DND-41 (cell line): ENCODE results near the gene RPS25.
A peak's percentile ranks its signal among the peaks of the same experiment; 100 is the strongest.

ENCODE experiments used
- ATAC-seq: fragments of 200-7000 bp; cut with Tn5 transposase; 3 replicates; pipeline ENCODE4 v1.9.1; 2021; ENCODE audit warnings: low read depth; ENCODE audit not compliant: insufficient read depth
- DNase-seq: peaks from one replicate; pipeline ENCODE4 v3.0.0-alpha.2; 2020
- H2AFZ ChIP-seq: 2 replicates; pipeline ENCODE4 v1.6.0; 2012; ENCODE audit warnings: low read depth, low read length
- H3K27ac ChIP-seq: 2 replicates; pipeline ENCODE4 v1.5.1; 2012; ENCODE audit warnings: low read length, inconsistent platforms
- H3K27me3 ChIP-seq: fragments of 200-600 bp; sonication (generic); 2 replicates; pipeline ENCODE4 v1.6.0; 2012; ENCODE audit warnings: low read length, mild to moderate bottlenecking, inconsistent platforms; ENCODE audit not compliant: insufficient read depth, poor library complexity
- H3K36me3 ChIP-seq: 2 replicates; pipeline ENCODE4 v1.5.1; 2012; ENCODE audit warnings: low read length, inconsistent platforms; ENCODE audit not compliant: insufficient read depth
- H3K4me1 ChIP-seq: 2 replicates; pipeline ENCODE4 v1.5.1; 2012; ENCODE audit warnings: mild to moderate bottlenecking, low read length; ENCODE audit not compliant: insufficient read depth
- H3K4me2 ChIP-seq: 2 replicates; pipeline ENCODE4 v1.6.0; 2012; ENCODE audit warnings: mild to moderate bottlenecking, moderate library complexity, low read length, inconsistent platforms; ENCODE audit not compliant: insufficient read depth
- H3K4me3 ChIP-seq, 2 experiments: fragments of 200-600 bp in 1 of 2; shearing (Covaris generic) in 1 of 2; 2 replicates each; pipeline ENCODE4 v1.5.1; 2012 to 2016; ENCODE audit warnings: inconsistent platforms in 2 of 2, low read length in 2 of 2, mild to moderate bottlenecking in 2 of 2, low read depth in 1 of 2, moderate library complexity in 1 of 2
- H3K79me2 ChIP-seq: 2 replicates; pipeline ENCODE4 v1.6.0; 2012; ENCODE audit warnings: low read length, inconsistent platforms; ENCODE audit not compliant: insufficient read depth
- H3K9ac ChIP-seq: 2 replicates; pipeline ENCODE4 v1.6.0; 2012; ENCODE audit warnings: low read depth, mild to moderate bottlenecking, inconsistent platforms, low read length, moderate library complexity
- H3K9me3 ChIP-seq: 2 replicates; pipeline ENCODE4 v1.5.1; 2012; ENCODE audit warnings: low read length, moderate library complexity, mild to moderate bottlenecking, inconsistent platforms; ENCODE audit not compliant: insufficient read depth, severe bottlenecking
- H4K20me1 ChIP-seq: 2 replicates; pipeline ENCODE4 v1.6.0; 2012; ENCODE audit warnings: low read length; ENCODE audit not compliant: insufficient read depth
- CTCF ChIP-seq: IDR thresholded peaks from 2 replicates; pipeline ENCODE4 v1.5.1; 2012; ENCODE audit warnings: borderline replicate concordance, low read length, moderate library complexity, mild to moderate bottlenecking; ENCODE audit not compliant: poor library complexity, severe bottlenecking; ENCODE audit errors: extremely low read depth
- EZH2 ChIP-seq: IDR thresholded peaks from 3 replicates; pipeline ENCODE4 v1.6.1; 2012; ENCODE audit warnings: borderline replicate concordance, low read depth, mild to moderate bottlenecking, moderate library complexity, low read length, inconsistent platforms; ENCODE audit not compliant: severe bottlenecking

RPS25 gene

GRCh38 chr11:119056421-119056999 is 38.4 kb upstream of the RPS25 start:
- H3K27ac ChIP-seq = peak overlapping the region; percentile 92
- peak overlapping the region; percentile 93 for H3K4me2 ChIP-seq
- H3K79me2 ChIP-seq = peaks cover 48% of the 10 kb centered on the region
- peak overlapping the region; percentile 70 to 91 for H3K4me3 ChIP-seq
- no peaks in the 10 kb centered on the region for H3K27me3 ChIP-seq
- peaks cover 28% of the 10 kb centered on the region for H3K4me1 ChIP-seq
- H2AFZ ChIP-seq = peak overlapping the region; percentile 79
- H3K9me3 ChIP-seq = no peaks in the 10 kb centered on the region
- peaks cover 42% of the 10 kb centered on the region for H3K36me3 ChIP-seq
- no peak for TF ChIP-seq EZH2
- no peak for TF ChIP-seq CTCF
- DNase-seq (peak; percentile 55), ATAC-seq (peak; percentile 22)
- peaks cover 26% of the 10 kb centered on the region; the same call in 1 of the 2 replicates for H4K20me1 ChIP-seq
- peak overlapping the region; percentile 93 for H3K9ac ChIP-seq

DNA sequence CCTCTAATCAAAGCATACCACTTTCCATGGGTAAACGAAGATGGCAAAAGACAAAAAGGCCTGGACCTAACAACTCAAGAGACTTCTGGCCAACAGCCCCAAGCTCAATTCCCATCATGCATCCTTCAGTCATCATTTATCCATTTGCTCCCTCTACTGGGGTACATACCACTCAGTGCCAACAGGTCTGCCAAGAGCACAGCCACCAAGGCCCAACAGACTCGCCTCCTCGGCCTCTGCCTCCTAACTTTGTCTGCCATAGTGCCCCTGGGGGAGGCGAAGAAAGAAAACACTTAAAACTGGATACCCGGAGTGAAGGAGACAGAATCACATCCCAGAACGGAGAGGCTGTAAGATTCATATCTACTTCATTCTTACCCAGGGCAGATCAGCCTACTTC is 37.8 kb upstream of the RPS25 start:
- peak overlapping the region; percentile 92 for H3K27ac ChIP-seq
- no peak for ATAC-seq

DNA sequence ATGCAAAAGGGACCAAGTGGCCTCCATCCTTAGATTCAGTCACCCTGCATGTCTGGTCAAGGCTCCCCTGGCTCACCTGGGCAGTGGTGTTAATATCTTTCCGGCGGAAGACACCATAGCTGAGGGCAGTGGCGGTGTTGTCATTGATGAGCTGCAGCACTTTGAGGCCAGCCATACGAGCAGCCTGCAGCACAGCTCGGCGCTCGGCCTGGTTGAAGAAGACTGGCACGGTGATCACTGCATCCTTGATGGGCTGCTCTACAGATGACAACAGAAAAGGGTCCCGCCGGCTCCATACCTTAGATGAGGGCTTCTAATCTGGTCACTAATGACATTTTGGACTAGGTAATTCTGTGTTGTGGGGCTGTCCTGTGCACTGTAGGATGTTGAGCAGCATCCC is 36.3 kb upstream of the RPS25 start:
- H3K4me1 ChIP-seq = peaks cover 28% of the 10 kb centered on the region
- no peak for ATAC-seq
- H3K27ac ChIP-seq = no peak overlapping the region
- H3K4me2 ChIP-seq = peak overlapping the region; percentile 93; the same call in 1 of the 2 replicates
- TF ChIP-seq CTCF = no peak
- TF ChIP-seq EZH2 = no peak
- no peaks in the 10 kb centered on the region for H3K27me3 ChIP-seq
- H2AFZ ChIP-seq = no peak overlapping the region
- no peak for DNase-seq
- H3K4me3 ChIP-seq = no peak overlapping the region
- peaks cover 47% of the 10 kb centered on the region for H3K79me2 ChIP-seq
- no peaks in the 10 kb centered on the region for H3K9me3 ChIP-seq
- H3K9ac ChIP-seq = no peak overlapping the region
- H3K36me3 ChIP-seq = peaks cover 63% of the 10 kb centered on the region
- H4K20me1 ChIP-seq = peaks cover 26% of the 10 kb centered on the region; the same call in 1 of the 2 replicates

More for the DNA sequence above, 37.8 kb upstream of the RPS25 start:
- Histone ChIP-seq H4K20me1 (peaks cover 26% of the 10 kb centered on the region; the same call in 1 of the 2 replicates), H3K9me3 (no peaks in the 10 kb centered on the region), H3K79me2 (peaks cover 48% of the 10 kb centered on the region), H3K4me1 (peaks cover 28% of the 10 kb centered on the region), H3K27me3 (no peaks in the 10 kb centered on the region), H2AFZ (peak overlapping the region; percentile 79; the same call in 1 of the 2 replicates), H3K4me2 (peak overlapping the region; percentile 93), H3K4me3 (peak overlapping the region; percentile 70 to 91; a peak in 3 of 4 replicates), H3K9ac (peak overlapping the region; percentile 93), H3K36me3 (peaks cover 48% of the 10 kb centered on the region)
- TF ChIP-seq CTCF (peak; percentile 48), EZH2 (no peak)
- DNase-seq = peak; percentile 17
